Subcutaneous adipose tissue (tissue), 4 donors: ENCODE measurements around the gene KIF27. TPM values are rescaled to one million over a fixed set of nuclear protein-coding genes. Genes with fewer than 3 reads are reported as not detected.
"Not testable (repeated sequence)": the region's sequence is repeated elsewhere in the genome, so short reads cannot be mapped to it uniquely, and the experiment has no call there.

Source experiments
- CTCF ChIP-seq: fragments of 450-650 bp; IDR thresholded peaks from one replicate; pipeline ENCODE4 v1.5.1; 2016; ENCODE audit warnings: low read depth, mild to moderate bottlenecking, control low read depth, antibody characterized with exemption, moderate library complexity
- total RNA-seq, 4 donors: library from RNA; depleted of rRNA; stranded (reverse); fragments of >200 nt; gene quantifications; one replicate each; pipeline ENCODE4 v1.1.0, GENCODE V29; 2016

Gene KIF27
- total RNA-seq, 4 donors from 2014 or later = 4.1 to 5.9 (median 5.6) TPM

GRCh38 chr9:83927591-83927990 lies 6.4 kb upstream of the KIF27 start:
- no peak for TF ChIP-seq CTCF

- TF ChIP-seq CTCF = no peak
These were observed 734 bp downstream of the KIF27 start for GRCh38 chr9:83920469-83920926.

GRCh38 chr9:83919111-83919510 lies 2.1 kb downstream of the KIF27 start:
- TF ChIP-seq CTCF = no peak

GRCh38 chr9:83906144-83906543 lies 15.1 kb downstream of the KIF27 start:
- no peak for TF ChIP-seq CTCF

GRCh38 chr9:83817356-83818278 lies 103.6 kb downstream of the KIF27 start, which contains the start of gene GKAP1:
Gene GKAP1 (minus strand): TSS chr9:83817769. CDS start chr9:83806517, 11,252 bp downstream.
- TF ChIP-seq CTCF = not testable (repeated sequence)

GRCh38 chr9:83800236-83801033 lies 120.8 kb downstream of the KIF27 start:
- no peak for TF ChIP-seq CTCF

GRCh38 chr9:83794051-83794450 lies 127.2 kb downstream of the KIF27 start:
- no peak for TF ChIP-seq CTCF
